SK-N-SH (cell line): ENCODE data around the gene SUN5. TPM values are rescaled to one million over a fixed set of nuclear protein-coding genes. Genes with fewer than 3 reads are reported as not detected.

Source experiments
- CTCF ChIA-PET: fragments of 300-600, 350-600 bp; formaldehyde crosslinking; extraction: SDS; loops from one replicate; lab custom pipeline; 2021; lab: Yijun Ruan, JAX
- POLR2A ChIA-PET: fragments of 350-600 bp; sonication (Branson Sonifier 250); formaldehyde crosslinking; extraction: SDS; loops from one replicate; lab custom pipeline; 2020; ENCODE audit warnings: antibody characterized with exemption, inconsistent platforms; lab: Yijun Ruan, JAX
- DNase-seq: peaks from one replicate; pipeline ENCODE4 v3.0.0; 2012
- H2AFZ ChIP-seq: fragments of 200-600 bp; sonication (generic); 2 replicates; pipeline ENCODE4 v1.8.1; 2016; ENCODE audit warnings: antibody characterized with exemption, mild to moderate bottlenecking, low read depth
- H3F3A ChIP-seq: fragments of 200-600 bp; sonication (generic); replicated peaks from 2 replicates; pipeline ENCODE3; 2016; ENCODE audit warnings: antibody characterized with exemption, mild to moderate bottlenecking; ENCODE audit not compliant: insufficient read depth
- H3K27ac ChIP-seq, 2 experiments: fragments of 200-500 bp in 1 of 2; fragments of 200-600 bp in 1 of 2; sonication (Bioruptor generic) in 1 of 2; sonication (generic), shearing (Covaris generic) in 1 of 2; 2 replicates each; pipeline versions ENCODE4 v1.5.1 to v1.6.1; 2014 to 2016; ENCODE audit warnings: low read depth in 2 of 2, inconsistent platforms in 1 of 2, low read length in 1 of 2, mild to moderate bottlenecking in 1 of 2, mixed read lengths in 1 of 2
- H3K27me3 ChIP-seq: fragments of 200-600 bp; sonication (generic), shearing (Covaris generic); 2 replicates; pipeline ENCODE4 v1.6.1; 2016; ENCODE audit warnings: mixed run types; ENCODE audit not compliant: insufficient read depth
- H3K36me3 ChIP-seq, 2 experiments: fragments of 200-500 bp in 1 of 2; fragments of 200-600 bp in 1 of 2; sonication (Bioruptor generic) in 1 of 2; sonication (generic) in 1 of 2; replicated peaks in 1 of 2; 2 replicates each; pipeline versions ENCODE3 to v1.5.1; 2014 to 2016; ENCODE audit warnings: low read length in 1 of 2, mild to moderate bottlenecking in 1 of 2; ENCODE audit not compliant: insufficient read depth in 2 of 2, control insufficient read depth in 1 of 2
- H3K4me1 ChIP-seq, 2 experiments: fragments of 200-500 bp in 1 of 2; fragments of 200-600 bp in 1 of 2; sonication (Bioruptor generic) in 1 of 2; sonication (generic), shearing (Covaris generic) in 1 of 2; 2 replicates each; pipeline versions ENCODE4 v1.5.1 to v1.6.1; 2014 to 2016; ENCODE audit warnings: low read depth in 1 of 2, low read length in 1 of 2, mixed run types in 1 of 2; ENCODE audit not compliant: insufficient read depth in 2 of 2, control insufficient read depth in 1 of 2
- H3K4me2 ChIP-seq: fragments of 200-600 bp; sonication (generic), shearing (Covaris generic); 2 replicates; pipeline ENCODE4 v1.6.1; 2017; ENCODE audit warnings: mixed run types
- H3K4me3 ChIP-seq, 2 experiments: fragments of 200-500 bp in 1 of 2; fragments of 200-600 bp in 1 of 2; sonication (Bioruptor generic) in 1 of 2; sonication (generic), shearing (Covaris generic) in 1 of 2; 2 replicates each; pipeline versions ENCODE4 v1.5.1 to v1.8.1; 2014 to 2016; ENCODE audit warnings: low read depth in 2 of 2, inconsistent platforms in 1 of 2, low read length in 1 of 2, mild to moderate bottlenecking in 1 of 2, mixed read lengths in 1 of 2, moderate library complexity in 1 of 2
- H3K79me2 ChIP-seq: fragments of 200-600 bp; sonication (generic); 2 replicates; pipeline ENCODE4 v1.8.1; 2017; ENCODE audit warnings: mild to moderate bottlenecking; ENCODE audit not compliant: insufficient read depth
- H3K9ac ChIP-seq: fragments of 200-600 bp; sonication (generic); 2 replicates; pipeline ENCODE4 v1.6.1; 2017; ENCODE audit warnings: mixed run types
- H3K9me2 ChIP-seq: fragments of 200-600 bp; sonication (generic); 2 replicates; pipeline ENCODE4 v1.6.1; 2017; ENCODE audit warnings: mixed run types
- H3K9me3 ChIP-seq: fragments of 200-600 bp; sonication (generic); 2 replicates; pipeline ENCODE4 v1.6.1; 2017; ENCODE audit warnings: mixed run types, mild to moderate bottlenecking, moderate library complexity
- H4K20me1 ChIP-seq: fragments of 200-600 bp; sonication (generic); 2 replicates; pipeline ENCODE4 v1.6.1; 2017; ENCODE audit warnings: mild to moderate bottlenecking, mixed run types; ENCODE audit not compliant: insufficient read depth
- EP300 ChIP-seq, 2 experiments: IDR thresholded peaks; 2 replicates each; pipeline versions ENCODE4 v1.4.0 to v1.6.1; 2012; ENCODE audit warnings: borderline replicate concordance in 1 of 2, low read depth in 1 of 2, low read length in 1 of 2
- FOXJ3 ChIP-seq: sonication (generic); formaldehyde crosslinking; IDR thresholded peaks from 2 replicates; pipeline ENCODE4 v1.5.1; 2020; ENCODE audit warnings: mild to moderate bottlenecking, missing genetic modification reagents
- FOXM1 ChIP-seq: IDR thresholded peaks from 2 replicates; pipeline ENCODE4 v1.4.0; 2012; ENCODE audit warnings: low read depth, mild to moderate bottlenecking
- GABPA ChIP-seq: IDR thresholded peaks from 2 replicates; pipeline ENCODE4 v1.4.0; 2012; ENCODE audit warnings: low read depth, mild to moderate bottlenecking
- GATA2 ChIP-seq: sonication (generic); formaldehyde crosslinking; IDR thresholded peaks from 2 replicates; pipeline ENCODE4 v1.5.0; 2020; ENCODE audit warnings: mild to moderate bottlenecking, missing genetic modification reagents
- IRF3 ChIP-seq: fragments of 150-350 bp; IDR thresholded peaks from 2 replicates; pipeline ENCODE4 v1.6.1; 2016; ENCODE audit warnings: mild to moderate bottlenecking, low read depth, low read length
- MAX ChIP-seq: IDR thresholded peaks from 2 replicates; pipeline ENCODE4 v1.4.0; 2012; ENCODE audit warnings: low read depth
- MEF2A ChIP-seq: IDR thresholded peaks from 2 replicates; pipeline ENCODE4 v1.4.0; 2012; ENCODE audit warnings: low read depth, borderline replicate concordance
- NRF1 ChIP-seq: IDR thresholded peaks from 2 replicates; pipeline ENCODE4 v1.6.1; 2012; ENCODE audit warnings: low read depth, mild to moderate bottlenecking, low read length
- RAD21 ChIP-seq: IDR thresholded peaks from 2 replicates; pipeline ENCODE4 v1.6.1; 2012; ENCODE audit warnings: mild to moderate bottlenecking, low read length
- RCOR1 ChIP-seq: fragments of 150-350 bp; IDR thresholded peaks from 2 replicates; pipeline ENCODE4 v1.6.1; 2017; ENCODE audit warnings: antibody characterized with exemption, low read length
- RXRA ChIP-seq: IDR thresholded peaks from 2 replicates; pipeline ENCODE4 v1.4.0; 2012; ENCODE audit warnings: low read depth, mild to moderate bottlenecking, borderline replicate concordance
- TCF12 ChIP-seq: IDR thresholded peaks from 2 replicates; pipeline ENCODE4 v1.4.0; 2012
- TEAD4 ChIP-seq: IDR thresholded peaks from 2 replicates; pipeline ENCODE4 v1.4.0; 2012; ENCODE audit warnings: mild to moderate bottlenecking, borderline replicate concordance; ENCODE audit not compliant: insufficient read depth
- USF1 ChIP-seq: IDR thresholded peaks from 2 replicates; pipeline ENCODE4 v1.4.0; 2012; ENCODE audit warnings: low read depth, borderline replicate concordance
- YY1 ChIP-seq: IDR thresholded peaks from 2 replicates; pipeline ENCODE4 v1.4.0; 2012; ENCODE audit warnings: low read depth, mild to moderate bottlenecking
- WGBS: methylation state at CpG from one replicate; pipeline ENCODE4 v1.1.6; 2017; ENCODE audit warnings: low lambda C conversion rate; 5-methylcytosine and 5-hydroxymethylcytosine counted together
- polyA plus RNA-seq, 3 experiments: library from polyadenylated mRNA; depleted of rRNA; stranded (reverse); fragments of >200 nt; gene quantifications; 2 replicates each; pipeline ENCODE4 v1.2.3, GENCODE V29; 2012
- TF ChIP-seq, protein P1 (sequence below): fragments of 200-600 bp; sonication (generic); IDR thresholded peaks from 2 replicates; pipeline ENCODE4 v1.6.1; 2017; ENCODE audit warnings: antibody characterized with exemption, mild to moderate bottlenecking, moderate library complexity
- TF ChIP-seq, protein P2 (sequence below): fragments of 150-350 bp; IDR thresholded peaks from 2 replicates; pipeline ENCODE4 v1.6.1; 2017; ENCODE audit warnings: antibody characterized with exemption, low read length, low read depth, borderline replicate concordance

Gene SUN5
- polyA plus RNA-seq, 1 of the 3 experiments (the other 2 are of a cell fraction) = not detected

DNA sequence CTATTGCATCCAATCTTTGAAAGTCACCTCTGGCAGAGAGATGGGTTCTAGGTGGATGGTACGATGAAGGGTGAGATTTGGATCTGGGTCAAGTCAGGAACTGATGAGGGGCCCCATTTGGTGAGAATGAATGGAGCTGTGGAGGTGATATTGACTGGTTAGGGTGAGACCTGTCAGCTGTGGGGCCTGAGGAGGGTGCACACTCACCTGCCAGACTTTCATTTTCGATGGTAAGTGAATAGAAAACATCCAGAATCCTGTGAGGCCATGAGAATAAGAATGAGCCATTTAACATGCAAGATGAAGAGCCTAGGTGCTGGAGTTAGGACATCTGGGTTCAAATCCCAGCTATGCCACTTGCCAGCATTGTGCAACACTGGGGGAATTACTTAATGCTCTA, 6.8 kb downstream of the SUN5 start:
- no peak overlapping the region for H3K4me2 ChIP-seq
- WGBS = 0% methylated on average over 2 of the region's 2 CpGs
- DNase-seq = no peak
- no peak overlapping the region for H2AFZ ChIP-seq
- ChIA-PET POLR2A (no interaction called here), CTCF (no interaction called here)
- no peaks in the 10 kb centered on the region for H3K9me3 ChIP-seq
- no peaks in the 10 kb centered on the region for H4K20me1 ChIP-seq
- no peak overlapping the region for H3K27ac ChIP-seq
- no peaks in the 10 kb centered on the region for H3K79me2 ChIP-seq
- no peaks in the 10 kb centered on the region for H3K4me1 ChIP-seq
- H3K27me3 ChIP-seq = peaks cover 6% of the 10 kb centered on the region; the same call in 1 of the 2 replicates
- H3K4me3 ChIP-seq = no peak overlapping the region
- TF ChIP-seq USF1 (no peak), RAD21 (no peak), NRF1 (no peak), GABPA (no peak), TCF12 (no peak), RCOR1 (no peak), TEAD4 (no peak), FOXM1 (no peak), MEF2A (no peak), FOXJ3 (CRISPR knock-in tag) (no peak), IRF3 (no peak), YY1 (no peak), MAX (no peak), EP300 (IDR thresholded peaks at IDR 0.05; ENCODE audit: borderline replicate concordance in 1 of 2, low read depth in 1 of 2, low read length in 1 of 2) (no peak), GATA2 (no peak), RXRA (no peak)
- TF ChIP-seq, protein P1, sequence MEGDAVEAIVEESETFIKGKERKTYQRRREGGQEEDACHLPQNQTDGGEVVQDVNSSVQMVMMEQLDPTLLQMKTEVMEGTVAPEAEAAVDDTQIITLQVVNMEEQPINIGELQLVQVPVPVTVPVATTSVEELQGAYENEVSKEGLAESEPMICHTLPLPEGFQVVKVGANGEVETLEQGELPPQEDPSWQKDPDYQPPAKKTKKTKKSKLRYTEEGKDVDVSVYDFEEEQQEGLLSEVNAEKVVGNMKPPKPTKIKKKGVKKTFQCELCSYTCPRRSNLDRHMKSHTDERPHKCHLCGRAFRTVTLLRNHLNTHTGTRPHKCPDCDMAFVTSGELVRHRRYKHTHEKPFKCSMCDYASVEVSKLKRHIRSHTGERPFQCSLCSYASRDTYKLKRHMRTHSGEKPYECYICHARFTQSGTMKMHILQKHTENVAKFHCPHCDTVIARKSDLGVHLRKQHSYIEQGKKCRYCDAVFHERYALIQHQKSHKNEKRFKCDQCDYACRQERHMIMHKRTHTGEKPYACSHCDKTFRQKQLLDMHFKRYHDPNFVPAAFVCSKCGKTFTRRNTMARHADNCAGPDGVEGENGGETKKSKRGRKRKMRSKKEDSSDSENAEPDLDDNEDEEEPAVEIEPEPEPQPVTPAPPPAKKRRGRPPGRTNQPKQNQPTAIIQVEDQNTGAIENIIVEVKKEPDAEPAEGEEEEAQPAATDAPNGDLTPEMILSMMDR = no peak
- TF ChIP-seq, protein P2, sequence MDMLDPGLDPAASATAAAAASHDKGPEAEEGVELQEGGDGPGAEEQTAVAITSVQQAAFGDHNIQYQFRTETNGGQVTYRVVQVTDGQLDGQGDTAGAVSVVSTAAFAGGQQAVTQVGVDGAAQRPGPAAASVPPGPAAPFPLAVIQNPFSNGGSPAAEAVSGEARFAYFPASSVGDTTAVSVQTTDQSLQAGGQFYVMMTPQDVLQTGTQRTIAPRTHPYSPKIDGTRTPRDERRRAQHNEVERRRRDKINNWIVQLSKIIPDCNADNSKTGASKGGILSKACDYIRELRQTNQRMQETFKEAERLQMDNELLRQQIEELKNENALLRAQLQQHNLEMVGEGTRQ = no peak
- H3K9me2 ChIP-seq = no peaks in the 10 kb centered on the region
- H3K9ac ChIP-seq = no peak overlapping the region
- H3F3A ChIP-seq = no peaks in the 10 kb centered on the region
- H3K36me3 ChIP-seq = no peaks in the 10 kb centered on the region
